Sigmoid colon (tissue), 4 donors: ENCODE results near the gene CRACR2A.

Experiments used
- CTCF ChIP-seq, 4 experiments: fragments of 450-650 bp in 3 of 4; fragments of 200-600 bp in 1 of 4; IDR thresholded peaks; one replicate each; pipeline ENCODE4 v1.5.1; 2016 to 2019; ENCODE audit warnings: antibody characterized with exemption in 4 of 4, mild to moderate bottlenecking in 3 of 4, moderate library complexity in 2 of 4
- EP300 ChIP-seq, 4 donors: sonication (generic); formaldehyde crosslinking; IDR thresholded peaks; one replicate each; pipeline ENCODE4 v1.6.1; 2017; ENCODE audit warnings: antibody characterized with exemption in 4 of 4
- POLR2AphosphoS5 ChIP-seq, 4 donors: sonication (generic); formaldehyde crosslinking; IDR thresholded peaks; one replicate each; pipeline ENCODE4 v1.6.1; 2017; ENCODE audit warnings: antibody characterized with exemption in 4 of 4

- TF ChIP-seq CTCF (IDR thresholded peaks at IDR 0.05) (no peak), POLR2AphosphoS5 (IDR thresholded peaks at IDR 0.05) (no peak), EP300 (IDR thresholded peaks at IDR 0.05) (no peak)
These were observed 129.9 kb downstream of the CRACR2A start for GRCh38 chr12:3622822-3623690.
